K562 (cell line): ENCODE data around the gene SLC4A1. TPM values are rescaled to one million over a fixed set of nuclear protein-coding genes. Genes with fewer than 3 reads are reported as not detected.

ENCODE experiments used
- ESRRB ChIP-seq: fragments of 250-450 bp; sonication (Bioruptor Pico); IDR thresholded peaks from 2 replicates; pipeline ENCODE4 v1.5.0; 2020; ENCODE audit warnings: mild to moderate bottlenecking, moderate library complexity, borderline replicate concordance
- ETV6 ChIP-seq, 3 experiments: fragments of 150-350 bp in 1 of 3; sonication (generic) in 1 of 3; formaldehyde crosslinking in 1 of 3; IDR thresholded peaks; 2 replicates each; pipeline versions ENCODE4 v1.6.1 to v1.8.0; 2014 to 2022; ENCODE audit warnings: borderline replicate concordance in 2 of 3, low read depth in 2 of 3, antibody characterized with exemption in 1 of 3, low read length in 1 of 3, mild to moderate bottlenecking in 1 of 3, missing genetic modification reagents in 1 of 3
- KLF13 ChIP-seq: fragments of 450-650 bp; IDR thresholded peaks from 2 replicates; pipeline ENCODE4 v1.6.1; 2016; ENCODE audit warnings: missing genetic modification characterization, low read depth, mild to moderate bottlenecking, missing compliant biosample characterization, moderate library complexity, borderline replicate concordance
- NELFE ChIP-seq: IDR thresholded peaks from 2 replicates; pipeline ENCODE4 v1.6.1; 2011; ENCODE audit warnings: mild to moderate bottlenecking; ENCODE audit not compliant: insufficient read depth, insufficient read length
- RFX1 ChIP-seq: fragments of 450-650 bp; IDR thresholded peaks from 2 replicates; pipeline ENCODE4 v1.6.1; 2016; ENCODE audit warnings: mild to moderate bottlenecking, moderate library complexity
- SNRNP70 ChIP-seq: fragments of 200-400 bp; formaldehyde crosslinking; optimal IDR thresholded peaks from 2 replicates; pipeline ENCODE3; 2017; ENCODE audit warnings: low read depth, low read length
- THRAP3 ChIP-seq: fragments of 450-650 bp; IDR thresholded peaks from 2 replicates; pipeline ENCODE4 v1.6.1; 2016; ENCODE audit warnings: mild to moderate bottlenecking, inconsistent platforms, borderline replicate concordance
- ZBTB8A ChIP-seq: fragments of 450-650 bp; IDR thresholded peaks from 2 replicates; pipeline ENCODE4 v1.6.1; 2018; ENCODE audit warnings: mild to moderate bottlenecking, moderate library complexity; ENCODE audit not compliant: partially characterized antibody
- ZEB2 ChIP-seq: fragments of 450-650 bp; IDR thresholded peaks from 2 replicates; pipeline ENCODE4 v1.6.1; 2016
- ZNF354B ChIP-seq: fragments of 250-450 bp; sonication (Bioruptor Pico); IDR thresholded peaks from 2 replicates; pipeline ENCODE4 v1.4.0; 2020
- polyA plus RNA-seq, 8 experiments: library from polyadenylated mRNA; depleted of rRNA in 4 of 8; stranded (reverse) in 5 of 8; unstranded in 3 of 8; fragments of >200 nt; fragmentation: Nextera tagmentation in 2 of 8; fragmentation: Illumina TruSeq in 1 of 8; extraction: Ambion mirVana in 2 of 8; extraction: Trizol in 1 of 8; gene quantifications; 2 replicates each; pipeline versions ENCODE4 v1.2.1 to v1.2.3, GENCODE V29; 2011 to 2014; ENCODE audit warnings: inconsistent platforms in 1 of 8, missing spikeins in 1 of 8
- total RNA-seq, 7 experiments: library from RNA; depleted of rRNA in 6 of 7; stranded (reverse); fragments of >200 nt in 6 of 7; fragmentation: Illumina TruSeq in 2 of 7; extraction: Trizol in 2 of 7; gene quantifications; 2 replicates each; pipeline versions ENCODE4 v1.2.1 to v1.2.3, GENCODE V29; 2011 to 2021; ENCODE audit warnings: low replicate concordance in 1 of 7
- TF ChIP-seq, protein P1 (sequence below): sonication (generic); formaldehyde crosslinking; IDR thresholded peaks from 2 replicates; pipeline ENCODE4 v1.8.0; 2022; ENCODE audit warnings: mild to moderate bottlenecking, missing genetic modification reagents
- TF ChIP-seq, protein P2 (sequence below): fragments of 450-650 bp; IDR thresholded peaks from 2 replicates; pipeline ENCODE4 v1.6.1; 2016; ENCODE audit warnings: low read depth
- TF ChIP-seq, protein P3 (sequence below): fragments of 250-450 bp; sonication (Bioruptor Pico); IDR thresholded peaks from 2 replicates; pipeline ENCODE4 v1.5.0; 2021

SLC4A1 gene
- total and polyA plus RNA-seq, 9 of the 15 experiments (the other 6 are each of a cell fraction or from before 2014, with no cell fraction given), result 0.14 to 1.00 (median 0.53) TPM

DNA sequence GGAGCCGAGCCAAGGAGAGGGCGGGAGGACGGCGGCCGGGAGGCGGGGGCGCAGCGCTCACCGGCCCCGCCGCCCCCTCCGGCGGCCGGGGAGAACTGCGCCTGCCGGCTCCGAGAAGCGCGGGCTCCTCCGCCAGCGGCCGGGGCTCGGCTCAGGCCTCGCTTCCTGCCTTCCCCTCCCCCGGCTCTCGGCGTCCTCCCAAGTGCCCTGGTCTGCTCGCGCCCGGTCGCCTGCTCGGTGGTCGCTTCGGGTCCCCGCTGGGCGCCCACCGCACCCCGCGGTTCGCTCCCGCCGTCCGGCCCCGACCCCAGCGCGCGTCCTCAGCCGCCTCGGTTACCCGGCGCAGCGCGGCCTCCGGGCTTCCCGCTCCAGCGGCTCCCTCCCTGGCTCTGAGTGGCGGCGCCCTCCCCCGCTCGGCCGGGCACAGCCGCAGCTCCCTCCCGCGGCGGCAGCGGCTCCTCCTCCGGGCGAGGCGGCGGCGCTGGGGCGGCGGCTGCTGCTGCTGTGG, 48.8 kb downstream of the SLC4A1 start (continued):
- TF ChIP-seq KLF13 (tag) (no peak), ZBTB8A (no peak), ESRRB (CRISPR knock-in tag) (no peak), THRAP3 (no peak), SNRNP70 (no peak), ETV6 (IDR thresholded peaks at IDR 0.05; ENCODE audit: borderline replicate concordance in 1 of 2, low read depth in 2 of 2, low read length in 1 of 2) (no peak), ETV6 (CRISPR knock-in tag; IDR thresholded peaks at IDR 0.05; ENCODE audit: borderline replicate concordance) (no peak), NELFE (no peak), ZEB2 (no peak), RFX1 (no peak), ZNF354B (CRISPR knock-in tag) (no peak)
- TF ChIP-seq, protein P1, sequence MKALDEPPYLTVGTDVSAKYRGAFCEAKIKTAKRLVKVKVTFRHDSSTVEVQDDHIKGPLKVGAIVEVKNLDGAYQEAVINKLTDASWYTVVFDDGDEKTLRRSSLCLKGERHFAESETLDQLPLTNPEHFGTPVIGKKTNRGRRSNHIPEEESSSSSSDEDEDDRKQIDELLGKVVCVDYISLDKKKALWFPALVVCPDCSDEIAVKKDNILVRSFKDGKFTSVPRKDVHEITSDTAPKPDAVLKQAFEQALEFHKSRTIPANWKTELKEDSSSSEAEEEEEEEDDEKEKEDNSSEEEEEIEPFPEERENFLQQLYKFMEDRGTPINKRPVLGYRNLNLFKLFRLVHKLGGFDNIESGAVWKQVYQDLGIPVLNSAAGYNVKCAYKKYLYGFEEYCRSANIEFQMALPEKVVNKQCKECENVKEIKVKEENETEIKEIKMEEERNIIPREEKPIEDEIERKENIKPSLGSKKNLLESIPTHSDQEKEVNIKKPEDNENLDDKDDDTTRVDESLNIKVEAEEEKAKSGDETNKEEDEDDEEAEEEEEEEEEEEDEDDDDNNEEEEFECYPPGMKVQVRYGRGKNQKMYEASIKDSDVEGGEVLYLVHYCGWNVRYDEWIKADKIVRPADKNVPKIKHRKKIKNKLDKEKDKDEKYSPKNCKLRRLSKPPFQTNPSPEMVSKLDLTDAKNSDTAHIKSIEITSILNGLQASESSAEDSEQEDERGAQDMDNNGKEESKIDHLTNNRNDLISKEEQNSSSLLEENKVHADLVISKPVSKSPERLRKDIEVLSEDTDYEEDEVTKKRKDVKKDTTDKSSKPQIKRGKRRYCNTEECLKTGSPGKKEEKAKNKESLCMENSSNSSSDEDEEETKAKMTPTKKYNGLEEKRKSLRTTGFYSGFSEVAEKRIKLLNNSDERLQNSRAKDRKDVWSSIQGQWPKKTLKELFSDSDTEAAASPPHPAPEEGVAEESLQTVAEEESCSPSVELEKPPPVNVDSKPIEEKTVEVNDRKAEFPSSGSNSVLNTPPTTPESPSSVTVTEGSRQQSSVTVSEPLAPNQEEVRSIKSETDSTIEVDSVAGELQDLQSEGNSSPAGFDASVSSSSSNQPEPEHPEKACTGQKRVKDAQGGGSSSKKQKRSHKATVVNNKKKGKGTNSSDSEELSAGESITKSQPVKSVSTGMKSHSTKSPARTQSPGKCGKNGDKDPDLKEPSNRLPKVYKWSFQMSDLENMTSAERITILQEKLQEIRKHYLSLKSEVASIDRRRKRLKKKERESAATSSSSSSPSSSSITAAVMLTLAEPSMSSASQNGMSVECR (CRISPR knock-in tag), result peak; percentile 38; the same call in 1 of the 2 replicates
- TF ChIP-seq, protein P2, sequence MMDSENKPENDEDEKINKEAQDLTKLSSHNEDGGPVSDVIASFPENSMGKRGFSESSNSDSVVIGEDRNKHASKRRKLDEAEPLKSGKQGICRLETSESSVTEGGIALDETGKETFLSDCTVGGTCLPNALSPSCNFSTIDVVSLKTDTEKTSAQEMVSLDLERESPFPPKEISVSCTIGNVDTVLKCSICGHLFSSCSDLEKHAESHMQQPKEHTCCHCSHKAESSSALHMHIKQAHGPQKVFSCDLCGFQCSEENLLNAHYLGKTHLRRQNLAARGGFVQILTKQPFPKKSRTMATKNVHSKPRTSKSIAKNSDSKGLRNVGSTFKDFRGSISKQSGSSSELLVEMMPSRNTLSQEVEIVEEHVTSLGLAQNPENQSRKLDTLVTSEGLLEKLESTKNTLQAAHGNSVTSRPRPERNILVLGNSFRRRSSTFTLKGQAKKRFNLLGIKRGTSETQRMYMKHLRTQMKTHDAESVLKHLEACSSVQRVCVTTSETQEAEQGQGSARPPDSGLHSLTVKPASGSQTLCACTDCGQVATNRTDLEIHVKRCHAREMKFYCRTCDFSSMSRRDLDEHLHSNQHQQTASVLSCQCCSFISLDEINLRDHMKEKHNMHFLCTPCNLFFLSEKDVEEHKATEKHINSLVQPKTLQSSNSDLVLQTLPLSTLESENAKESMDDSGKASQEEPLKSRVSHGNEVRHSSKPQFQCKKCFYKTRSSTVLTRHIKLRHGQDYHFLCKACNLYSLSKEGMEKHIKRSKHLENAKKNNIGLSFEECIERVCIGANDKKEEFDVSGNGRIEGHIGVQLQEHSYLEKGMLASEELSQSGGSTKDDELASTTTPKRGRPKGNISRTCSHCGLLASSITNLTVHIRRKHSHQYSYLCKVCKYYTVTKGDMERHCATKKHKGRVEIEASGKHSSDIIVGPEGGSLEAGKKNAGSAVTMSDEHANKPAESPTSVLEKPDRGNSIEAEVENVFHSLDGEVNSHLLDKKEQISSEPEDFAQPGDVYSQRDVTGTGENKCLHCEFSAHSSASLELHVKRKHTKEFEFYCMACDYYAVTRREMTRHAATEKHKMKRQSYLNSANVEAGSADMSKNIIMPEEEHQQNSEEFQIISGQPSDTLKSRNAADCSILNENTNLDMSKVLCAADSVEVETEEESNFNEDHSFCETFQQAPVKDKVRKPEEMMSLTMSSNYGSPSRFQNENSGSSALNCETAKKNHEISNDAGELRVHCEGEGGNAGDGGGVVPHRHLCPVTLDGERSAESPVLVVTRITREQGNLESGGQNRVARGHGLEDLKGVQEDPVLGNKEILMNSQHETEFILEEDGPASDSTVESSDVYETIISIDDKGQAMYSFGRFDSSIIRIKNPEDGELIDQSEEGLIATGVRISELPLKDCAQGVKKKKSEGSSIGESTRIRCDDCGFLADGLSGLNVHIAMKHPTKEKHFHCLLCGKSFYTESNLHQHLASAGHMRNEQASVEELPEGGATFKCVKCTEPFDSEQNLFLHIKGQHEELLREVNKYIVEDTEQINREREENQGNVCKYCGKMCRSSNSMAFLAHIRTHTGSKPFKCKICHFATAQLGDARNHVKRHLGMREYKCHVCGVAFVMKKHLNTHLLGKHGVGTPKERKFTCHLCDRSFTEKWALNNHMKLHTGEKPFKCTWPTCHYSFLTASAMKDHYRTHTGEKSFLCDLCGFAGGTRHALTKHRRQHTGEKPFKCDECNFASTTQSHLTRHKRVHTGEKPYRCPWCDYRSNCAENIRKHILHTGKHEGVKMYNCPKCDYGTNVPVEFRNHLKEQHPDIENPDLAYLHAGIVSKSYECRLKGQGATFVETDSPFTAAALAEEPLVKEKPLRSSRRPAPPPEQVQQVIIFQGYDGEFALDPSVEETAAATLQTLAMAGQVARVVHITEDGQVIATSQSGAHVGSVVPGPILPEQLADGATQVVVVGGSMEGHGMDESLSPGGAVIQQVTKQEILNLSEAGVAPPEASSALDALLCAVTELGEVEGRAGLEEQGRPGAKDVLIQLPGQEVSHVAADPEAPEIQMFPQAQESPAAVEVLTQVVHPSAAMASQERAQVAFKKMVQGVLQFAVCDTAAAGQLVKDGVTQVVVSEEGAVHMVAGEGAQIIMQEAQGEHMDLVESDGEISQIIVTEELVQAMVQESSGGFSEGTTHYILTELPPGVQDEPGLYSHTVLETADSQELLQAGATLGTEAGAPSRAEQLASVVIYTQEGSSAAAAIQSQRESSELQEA, result no peak
- TF ChIP-seq, protein P3, sequence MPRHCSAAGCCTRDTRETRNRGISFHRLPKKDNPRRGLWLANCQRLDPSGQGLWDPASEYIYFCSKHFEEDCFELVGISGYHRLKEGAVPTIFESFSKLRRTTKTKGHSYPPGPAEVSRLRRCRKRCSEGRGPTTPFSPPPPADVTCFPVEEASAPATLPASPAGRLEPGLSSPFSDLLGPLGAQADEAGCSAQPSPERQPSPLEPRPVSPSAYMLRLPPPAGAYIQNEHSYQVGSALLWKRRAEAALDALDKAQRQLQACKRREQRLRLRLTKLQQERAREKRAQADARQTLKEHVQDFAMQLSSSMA (CRISPR knock-in tag), result no peak
